ENCODE data around the gene DENND1A. TPM values are rescaled to one million over a fixed set of nuclear protein-coding genes. Genes with fewer than 3 reads are reported as not detected.
"Not testable (repeated sequence)": the region's sequence is repeated elsewhere in the genome, so short reads cannot be mapped to it uniquely, and the experiment has no call there.

Gene DENND1A
- total RNA-seq, 1 donor = 35.6 TPM

DNA sequence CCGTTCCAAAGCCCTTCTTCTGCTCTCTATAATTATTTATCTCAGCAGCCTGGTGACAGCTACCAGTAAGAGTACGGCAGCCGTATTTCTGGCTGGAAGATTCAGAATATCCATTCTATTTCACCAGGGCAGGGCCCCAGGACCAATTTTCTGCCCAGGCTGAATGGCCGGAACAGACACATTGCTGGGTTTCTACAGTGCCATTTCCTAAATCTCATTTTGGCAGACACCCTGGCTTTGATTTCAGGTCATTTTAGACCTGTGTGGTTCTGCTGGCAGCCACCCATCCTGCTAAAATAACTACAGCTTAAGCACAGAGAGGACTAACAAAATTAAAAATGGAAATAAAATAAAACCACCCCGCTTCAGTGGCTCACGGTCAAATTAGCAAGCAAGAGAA lies 478.9 kb downstream of the DENND1A start:
- no peak overlapping the region for H3K4me3 ChIP-seq (ENCODE audit: low read length)
- no peaks in the 10 kb centered on the region for H3K9me3 ChIP-seq (ENCODE audit: low read depth, low read length)
- no peaks in the 10 kb centered on the region for H3K4me1 ChIP-seq (ENCODE audit: insufficient read depth, low read length)
- H3K27me3 ChIP-seq (ENCODE audit: insufficient read depth, low read length) = no peaks in the 10 kb centered on the region

DNA sequence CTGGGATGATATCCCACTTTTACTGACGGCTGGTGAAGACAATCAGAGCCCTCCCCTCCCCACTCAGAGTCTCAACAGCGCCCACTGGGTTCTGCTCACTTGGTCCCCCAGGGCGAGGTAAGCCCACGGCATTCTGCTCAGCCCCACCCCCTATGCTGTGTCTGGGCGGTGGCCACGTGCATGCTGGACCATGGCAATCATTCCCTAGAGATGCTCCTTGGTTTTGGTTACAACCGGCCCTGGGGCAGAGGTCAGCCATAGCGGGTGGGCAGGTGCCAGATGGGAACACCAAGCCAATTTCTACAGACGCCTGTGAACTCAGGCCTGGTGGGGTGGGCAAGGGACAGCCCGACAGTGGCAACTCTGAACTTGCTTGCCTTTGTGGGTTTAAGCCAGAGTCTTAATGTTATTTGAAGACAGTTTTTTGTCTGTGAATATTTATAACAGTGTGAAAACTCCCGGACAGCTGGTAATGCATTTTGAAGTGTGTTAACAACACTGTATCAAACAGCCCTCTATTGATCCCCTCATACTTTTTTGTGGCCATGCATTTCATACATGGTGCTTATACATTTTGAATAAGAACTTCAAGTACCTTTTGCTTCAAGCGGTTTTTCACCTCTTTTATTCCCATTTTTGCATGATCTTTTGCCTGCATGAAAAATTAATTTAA lies 479.7 kb downstream of the DENND1A start:
- H3K4me3 ChIP-seq (ENCODE audit: low read length) = no peak overlapping the region
- no peaks in the 10 kb centered on the region for H3K27me3 ChIP-seq (ENCODE audit: insufficient read depth, low read length)
- no peaks in the 10 kb centered on the region for H3K4me1 ChIP-seq (ENCODE audit: insufficient read depth, low read length)
- no peaks in the 10 kb centered on the region for H3K9me3 ChIP-seq (ENCODE audit: low read depth, low read length)

DNA sequence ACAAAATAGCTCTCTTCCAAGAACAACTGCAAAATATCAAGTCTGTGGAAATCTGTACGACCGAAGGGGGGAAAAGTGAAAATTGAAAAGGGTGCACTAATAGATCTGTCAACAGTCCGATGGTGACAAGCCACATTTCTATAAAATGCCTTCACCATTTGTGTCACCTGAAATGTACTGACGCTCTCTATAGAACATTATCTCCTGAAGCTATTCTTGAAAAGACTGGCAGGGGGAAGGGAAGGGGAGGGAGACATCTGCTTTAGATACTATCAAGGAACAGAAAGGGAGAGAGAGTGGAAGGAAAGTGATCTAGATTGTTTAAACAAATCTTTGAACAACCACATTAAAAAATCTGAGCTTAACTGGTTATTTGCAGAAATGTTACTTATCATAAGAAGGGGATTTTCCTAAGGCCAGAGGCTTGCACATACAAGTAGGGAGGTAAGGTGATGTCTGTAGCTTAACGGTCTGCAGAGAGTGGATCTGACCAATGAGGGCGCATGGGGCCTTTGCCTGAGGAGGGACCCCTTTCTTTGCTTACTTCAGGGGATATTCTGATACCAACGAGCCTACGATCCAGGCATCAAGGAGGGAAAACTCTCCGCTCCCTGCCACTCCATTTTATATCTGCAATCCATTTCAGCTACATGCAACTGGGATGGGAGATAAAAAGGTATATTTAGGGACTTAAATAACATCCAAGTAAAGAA lies 481.8 kb downstream of the DENND1A start:
- Histone ChIP-seq H3K27me3 (ENCODE audit: insufficient read depth, low read length) (no peaks in the 10 kb centered on the region), H3K4me3 (ENCODE audit: low read length) (no peak overlapping the region), H3K4me1 (ENCODE audit: insufficient read depth, low read length) (no peaks in the 10 kb centered on the region), H3K9me3 (ENCODE audit: low read depth, low read length) (no peaks in the 10 kb centered on the region)

DNA sequence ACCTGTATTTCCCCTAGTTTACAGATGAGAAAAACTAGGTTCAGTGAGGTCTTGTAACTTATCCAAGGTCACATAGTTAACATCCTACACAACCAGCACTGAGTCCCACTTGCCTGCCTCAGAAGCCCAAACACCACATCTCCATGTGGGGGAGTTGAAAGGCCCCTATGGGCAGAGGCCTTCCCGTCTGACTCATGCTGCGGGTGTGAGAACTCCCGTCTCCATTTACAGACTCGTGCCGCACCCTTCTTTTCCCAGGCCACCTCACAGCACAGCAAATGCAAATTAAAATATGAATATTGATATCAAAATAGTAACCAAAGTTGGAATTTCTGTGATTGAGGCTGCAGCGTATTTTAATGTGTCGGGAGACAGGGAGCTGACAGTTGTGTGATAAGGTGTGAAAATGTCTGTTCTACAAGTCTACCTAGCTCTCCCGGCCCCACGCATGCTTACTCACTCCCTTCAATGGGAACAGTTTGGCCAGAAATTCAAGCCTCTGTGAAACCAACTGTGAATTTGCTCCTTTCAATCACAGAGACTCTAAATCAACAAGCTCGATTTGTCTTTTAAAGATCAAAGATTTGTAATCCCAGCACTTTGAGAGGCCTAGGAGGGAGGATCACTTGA lies 483.8 kb downstream of the DENND1A start:
- no peaks in the 10 kb centered on the region for H3K4me1 ChIP-seq (ENCODE audit: insufficient read depth, low read length)
- no peaks in the 10 kb centered on the region for H3K27me3 ChIP-seq (ENCODE audit: insufficient read depth, low read length)
- no peak overlapping the region for H3K4me3 ChIP-seq (ENCODE audit: low read length)
- no peaks in the 10 kb centered on the region for H3K9me3 ChIP-seq (ENCODE audit: low read depth, low read length)

DNA sequence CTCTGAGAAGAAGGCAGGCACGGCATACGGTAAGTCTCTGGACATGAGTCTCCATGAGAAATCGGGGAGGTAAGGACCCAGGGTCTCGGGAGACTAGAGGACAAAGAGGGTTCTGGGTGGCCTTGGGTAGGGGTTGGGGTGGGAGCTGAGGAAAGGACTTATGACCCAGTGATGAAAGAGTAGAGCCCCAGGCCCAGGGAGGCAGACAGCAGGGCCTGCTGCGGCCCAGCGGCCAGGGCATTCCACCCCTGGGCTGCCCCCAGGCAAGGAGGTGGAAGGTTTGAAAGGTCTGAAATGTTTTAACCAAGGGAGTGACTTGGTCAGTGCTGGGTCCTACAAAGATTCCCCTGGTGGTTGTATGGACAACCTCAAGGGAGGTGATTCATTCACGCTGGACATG lies 484.8 kb downstream of the DENND1A start:
- Histone ChIP-seq H3K4me1 (ENCODE audit: insufficient read depth, low read length) (no peaks in the 10 kb centered on the region), H3K27me3 (ENCODE audit: insufficient read depth, low read length) (no peaks in the 10 kb centered on the region), H3K4me3 (ENCODE audit: low read length) (no peak overlapping the region), H3K9me3 (ENCODE audit: low read depth, low read length) (no peaks in the 10 kb centered on the region)

DNA sequence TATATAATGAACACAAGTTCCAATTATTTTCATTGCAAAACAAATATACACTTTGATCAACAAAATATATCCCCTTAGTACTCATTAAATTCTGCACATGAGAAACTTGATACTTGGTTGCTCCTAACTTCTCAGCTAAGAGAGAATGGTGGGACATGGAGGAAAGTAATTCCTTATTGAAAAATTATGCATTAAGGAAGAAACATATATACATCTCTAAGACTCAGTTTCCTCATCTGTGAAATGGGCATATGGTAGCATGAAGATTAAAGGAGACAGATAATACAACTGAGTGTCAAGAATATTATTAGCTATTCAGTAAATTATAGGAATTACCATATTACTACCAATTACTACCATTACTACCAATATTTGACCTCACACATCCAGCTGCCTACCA lies 488.2 kb downstream of the DENND1A start:
- Histone ChIP-seq H3K9me3 (ENCODE audit: low read depth, low read length) (no peaks in the 10 kb centered on the region), H3K4me1 (ENCODE audit: insufficient read depth, low read length) (no peaks in the 10 kb centered on the region), H3K27me3 (ENCODE audit: insufficient read depth, low read length) (no peaks in the 10 kb centered on the region), H3K4me3 (ENCODE audit: low read length) (no peak overlapping the region)

DNA sequence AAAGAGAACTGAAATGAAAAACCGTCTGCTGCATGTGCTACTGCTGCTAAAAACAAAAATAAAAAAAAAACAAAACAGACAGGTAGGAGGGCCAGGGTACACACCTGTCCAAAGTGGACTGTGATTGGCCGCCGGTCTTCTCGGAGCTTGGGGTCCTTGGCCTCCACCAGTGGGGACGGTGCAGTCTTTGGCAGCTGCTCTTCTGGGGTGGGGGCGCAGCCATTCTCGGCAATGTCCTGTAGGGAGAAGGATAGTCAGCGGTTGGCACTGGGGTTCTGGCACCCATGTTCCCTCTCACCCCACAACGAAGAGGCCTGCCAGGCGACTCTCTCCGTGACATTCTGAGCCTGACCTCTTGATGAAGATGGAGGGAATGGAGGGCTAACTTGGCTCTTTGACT lies 489.7 kb downstream of the DENND1A start:
- no peak overlapping the region for H3K4me3 ChIP-seq (ENCODE audit: low read length)
- H3K27me3 ChIP-seq (ENCODE audit: insufficient read depth, low read length) = no peaks in the 10 kb centered on the region
- H3K9me3 ChIP-seq (ENCODE audit: low read depth, low read length) = no peaks in the 10 kb centered on the region
- H3K4me1 ChIP-seq (ENCODE audit: insufficient read depth, low read length) = no peaks in the 10 kb centered on the region

DNA sequence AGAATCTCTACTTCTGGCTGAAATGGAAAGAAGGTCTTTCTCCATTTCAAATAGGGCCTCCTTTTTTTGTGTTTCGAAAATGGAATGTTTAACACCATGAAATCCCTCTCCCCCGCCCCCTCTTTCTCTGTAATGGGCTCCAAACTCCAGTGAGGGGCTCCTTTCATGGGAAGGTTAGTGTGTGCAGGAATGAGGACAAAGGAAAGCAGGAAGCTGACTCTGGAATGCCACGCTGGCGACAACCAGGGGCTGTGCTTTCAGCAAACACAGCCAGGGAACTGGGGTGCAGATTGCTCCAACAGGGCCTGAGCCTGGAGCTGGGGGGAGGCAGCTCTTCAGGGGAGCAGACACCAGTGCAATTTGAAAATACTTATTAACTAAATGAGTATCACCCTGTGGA lies 491.1 kb downstream of the DENND1A start:
- Histone ChIP-seq H3K9me3 (ENCODE audit: low read depth, low read length) (no peaks in the 10 kb centered on the region), H3K27me3 (ENCODE audit: insufficient read depth, low read length) (no peaks in the 10 kb centered on the region), H3K4me1 (ENCODE audit: insufficient read depth, low read length) (no peaks in the 10 kb centered on the region), H3K4me3 (ENCODE audit: low read length) (no peak overlapping the region)

DNA sequence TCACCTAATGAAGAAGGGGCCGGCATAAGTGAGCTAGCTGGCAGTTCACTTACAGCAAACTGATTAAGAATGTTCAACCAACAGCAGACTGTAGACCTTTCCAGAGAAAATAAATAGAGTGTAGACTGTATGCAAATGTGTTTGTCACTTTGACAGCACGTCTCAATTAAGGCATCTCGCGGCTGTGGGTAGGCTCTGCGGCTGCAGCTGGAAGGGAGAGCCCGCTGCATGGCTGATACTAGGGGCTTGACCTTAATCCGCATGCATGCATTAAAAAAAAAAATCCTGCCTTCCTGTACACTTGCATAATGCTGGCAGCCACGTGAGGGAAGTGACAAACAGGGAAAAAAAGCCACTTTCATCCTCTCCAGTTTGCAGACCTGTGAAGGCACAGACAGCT lies 491.6 kb downstream of the DENND1A start:
- H3K4me1 ChIP-seq (ENCODE audit: insufficient read depth, low read length) = no peaks in the 10 kb centered on the region
- no peaks in the 10 kb centered on the region for H3K9me3 ChIP-seq (ENCODE audit: low read depth, low read length)
- H3K4me3 ChIP-seq (ENCODE audit: low read length) = no peak overlapping the region
- H3K27me3 ChIP-seq (ENCODE audit: insufficient read depth, low read length) = no peaks in the 10 kb centered on the region

DNA sequence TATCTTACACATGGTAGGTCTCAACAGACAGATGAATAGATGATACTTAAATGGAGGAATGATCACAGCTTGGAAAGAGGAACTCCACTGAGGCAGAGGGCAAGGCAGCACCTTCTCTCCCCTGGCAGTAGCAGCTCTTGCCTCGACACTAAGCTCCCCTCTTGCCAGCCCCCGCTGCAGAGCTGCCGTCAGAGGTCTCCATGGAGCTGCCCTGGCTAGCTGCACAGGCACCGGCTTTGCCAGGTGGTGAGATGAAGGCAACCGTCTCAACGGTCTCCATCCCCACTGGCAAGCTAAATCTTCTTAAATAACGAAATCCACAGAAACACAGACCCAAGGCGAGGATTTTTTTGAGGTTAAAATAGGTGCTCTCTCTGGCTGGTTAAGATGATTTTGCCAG lies 492.7 kb downstream of the DENND1A start:
- Histone ChIP-seq H3K4me1 (ENCODE audit: insufficient read depth, low read length) (no peaks in the 10 kb centered on the region), H3K27me3 (ENCODE audit: insufficient read depth, low read length) (no peaks in the 10 kb centered on the region), H3K4me3 (ENCODE audit: low read length) (no peak overlapping the region), H3K9me3 (ENCODE audit: low read depth, low read length) (no peaks in the 10 kb centered on the region)

DNA sequence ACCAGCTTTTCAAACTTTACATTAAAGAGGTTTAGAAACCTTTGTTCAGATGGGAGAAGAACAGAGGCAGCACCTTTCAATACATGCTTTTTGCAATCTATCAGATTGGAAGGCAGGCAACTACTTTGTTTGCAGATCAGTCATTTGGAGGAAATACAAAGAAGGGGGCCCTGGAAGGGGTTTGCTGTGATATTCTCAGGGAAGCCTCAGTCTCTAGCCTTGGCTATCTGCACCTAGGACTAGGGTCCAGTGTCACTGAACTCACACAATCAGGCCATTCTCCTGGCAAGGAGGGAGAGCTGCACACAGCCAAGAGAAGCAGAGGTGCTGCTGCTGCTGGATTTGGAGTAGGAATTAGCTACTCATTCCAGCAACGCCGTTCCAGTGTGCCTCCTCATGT lies 494.5 kb downstream of the DENND1A start:
- Histone ChIP-seq H3K9me3 (ENCODE audit: low read depth, low read length) (no peaks in the 10 kb centered on the region), H3K4me3 (ENCODE audit: low read length) (no peak overlapping the region), H3K27me3 (ENCODE audit: insufficient read depth, low read length) (no peaks in the 10 kb centered on the region), H3K4me1 (ENCODE audit: insufficient read depth, low read length) (no peaks in the 10 kb centered on the region)

DNA sequence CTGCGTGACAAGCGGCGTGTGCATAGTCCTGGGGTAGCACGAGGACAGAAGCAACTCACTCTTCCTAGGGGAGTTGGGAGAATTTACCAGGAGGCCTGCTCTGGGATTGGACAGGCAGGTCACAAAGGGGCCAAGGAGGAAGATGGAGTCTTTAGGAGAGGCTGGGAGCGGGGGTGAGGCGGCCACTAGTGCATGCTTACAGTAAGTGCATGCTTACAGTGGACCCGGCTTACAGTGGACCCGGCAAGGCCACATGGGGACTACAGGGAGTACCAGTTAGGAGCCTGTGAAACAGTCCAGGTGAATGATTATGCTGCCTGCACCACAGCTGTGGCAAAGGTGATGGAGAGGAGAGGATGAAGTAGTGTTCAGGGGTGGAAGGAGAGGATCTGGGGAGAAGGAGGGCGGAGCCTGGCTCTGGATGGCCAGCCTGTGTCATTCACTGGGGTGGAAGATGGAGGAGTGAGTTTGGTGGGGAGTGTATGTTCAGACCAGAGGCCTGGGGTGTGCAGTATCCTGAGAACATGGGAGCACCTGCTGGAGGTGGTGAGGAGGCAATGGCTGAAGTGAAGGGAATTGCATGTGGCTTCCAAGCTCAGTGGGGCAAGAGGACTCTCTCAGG lies 495.2 kb downstream of the DENND1A start:
- Histone ChIP-seq H3K4me1 (ENCODE audit: insufficient read depth, low read length) (no peaks in the 10 kb centered on the region), H3K4me3 (ENCODE audit: low read length) (no peak overlapping the region), H3K27me3 (ENCODE audit: insufficient read depth, low read length) (no peaks in the 10 kb centered on the region), H3K9me3 (ENCODE audit: low read depth, low read length) (no peaks in the 10 kb centered on the region)

DNA sequence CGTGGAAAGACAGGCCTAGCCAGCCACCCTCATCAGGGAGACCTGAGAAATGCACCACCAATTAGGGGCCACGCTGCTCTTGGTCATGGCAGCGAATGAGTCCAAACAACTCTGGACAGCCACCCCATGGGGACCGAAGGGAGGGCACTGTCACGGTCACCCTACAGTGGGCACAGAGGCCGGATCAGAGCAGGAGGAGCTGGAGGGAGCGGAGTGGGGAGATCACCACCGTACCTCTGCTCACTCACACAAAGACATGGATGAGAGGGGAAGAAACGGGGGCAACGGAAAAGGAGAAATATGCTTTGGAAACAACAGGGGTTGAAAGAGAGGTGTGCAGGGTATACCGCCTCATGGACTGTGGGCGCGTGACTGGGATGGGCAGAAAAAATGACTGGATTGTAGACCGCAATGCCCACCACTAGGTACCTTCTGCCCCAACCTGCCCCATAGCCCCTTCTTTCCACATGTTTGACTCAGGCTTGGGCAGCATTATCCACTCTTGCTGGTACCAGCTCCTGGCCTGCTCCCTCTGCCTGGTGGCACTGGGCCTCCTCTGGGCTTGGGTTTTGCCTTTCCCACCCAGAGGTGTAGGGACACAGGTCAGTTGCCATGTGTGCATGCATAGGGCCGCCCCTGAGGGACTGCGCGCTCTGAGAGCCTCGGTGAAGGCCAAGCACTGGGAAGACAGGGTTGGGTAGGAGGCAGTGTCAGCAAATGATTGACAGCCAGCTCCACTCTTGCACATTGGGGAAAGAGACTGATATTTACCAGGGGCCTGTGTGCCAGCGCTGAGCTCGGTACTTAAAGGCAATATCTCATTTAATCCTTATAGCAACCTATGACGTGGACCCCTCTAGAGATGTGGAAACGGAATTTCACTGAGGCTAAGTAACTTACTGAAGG lies 497.3 kb downstream of the DENND1A start:
- H3K27me3 ChIP-seq (ENCODE audit: insufficient read depth, low read length) = no peaks in the 10 kb centered on the region
- no peak overlapping the region for H3K4me3 ChIP-seq (ENCODE audit: low read length)
- no peaks in the 10 kb centered on the region for H3K4me1 ChIP-seq (ENCODE audit: insufficient read depth, low read length)
- H3K9me3 ChIP-seq (ENCODE audit: low read depth, low read length) = no peaks in the 10 kb centered on the region

DNA sequence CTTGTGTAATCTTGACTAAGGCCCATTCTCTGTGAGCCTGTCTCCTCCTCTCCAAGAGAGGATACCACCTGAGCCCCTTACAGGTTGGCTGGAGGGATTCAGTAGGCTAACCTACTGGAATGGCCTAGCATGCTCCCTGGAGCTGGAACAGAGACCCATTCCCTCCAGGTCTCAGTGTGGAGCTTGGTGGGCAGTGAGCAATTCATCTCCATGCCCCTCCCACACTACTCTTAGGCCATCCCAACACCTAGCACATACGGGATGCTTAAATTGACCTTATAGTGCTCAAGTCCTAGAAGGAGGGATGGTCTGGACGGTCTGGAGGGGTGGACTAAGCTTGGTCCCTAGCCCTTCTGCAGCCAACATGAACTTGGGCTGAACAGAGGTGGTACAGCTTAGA lies 498.3 kb downstream of the DENND1A start:
- no peaks in the 10 kb centered on the region for H3K27me3 ChIP-seq (ENCODE audit: insufficient read depth, low read length)
- no peaks in the 10 kb centered on the region for H3K9me3 ChIP-seq (ENCODE audit: low read depth, low read length)
- no peaks in the 10 kb centered on the region for H3K4me1 ChIP-seq (ENCODE audit: insufficient read depth, low read length)
- H3K4me3 ChIP-seq (ENCODE audit: low read length) = no peak overlapping the region

DNA sequence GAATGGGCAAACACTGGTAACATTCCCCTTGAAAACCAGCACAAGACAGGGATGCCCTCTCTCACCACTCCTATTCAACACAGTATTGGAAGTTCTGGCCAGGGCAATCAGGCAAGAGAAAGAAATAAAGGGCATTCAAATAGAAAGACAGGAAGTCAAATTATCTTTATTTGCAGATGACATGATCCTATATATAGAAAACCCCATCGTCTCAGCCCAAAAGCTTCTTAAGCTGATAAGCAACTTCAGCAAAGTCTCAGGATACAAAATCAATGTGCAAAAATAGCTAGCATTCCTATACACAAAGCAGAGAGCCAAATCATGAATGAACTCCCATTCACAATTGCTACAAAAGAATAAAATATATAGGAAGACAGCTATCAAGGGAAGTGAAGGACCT lies 501.5 kb downstream of the DENND1A start:
- not testable (repeated sequence) for H3K27me3 ChIP-seq (ENCODE audit: insufficient read depth, low read length); H3K4me3 ChIP-seq (ENCODE audit: low read length); H3K9me3 ChIP-seq (ENCODE audit: low read depth, low read length); H3K4me1 ChIP-seq (ENCODE audit: insufficient read depth, low read length)
